Glomerular visceral epithelial cell (primary cell): ENCODE results near the gene SAE1.

Experiments
- DNase-seq: peaks from one replicate; pipeline ENCODE4 v3.0.0-alpha.2; 2016; ENCODE audit errors: extremely low spot score

SAE1 gene

DNA sequence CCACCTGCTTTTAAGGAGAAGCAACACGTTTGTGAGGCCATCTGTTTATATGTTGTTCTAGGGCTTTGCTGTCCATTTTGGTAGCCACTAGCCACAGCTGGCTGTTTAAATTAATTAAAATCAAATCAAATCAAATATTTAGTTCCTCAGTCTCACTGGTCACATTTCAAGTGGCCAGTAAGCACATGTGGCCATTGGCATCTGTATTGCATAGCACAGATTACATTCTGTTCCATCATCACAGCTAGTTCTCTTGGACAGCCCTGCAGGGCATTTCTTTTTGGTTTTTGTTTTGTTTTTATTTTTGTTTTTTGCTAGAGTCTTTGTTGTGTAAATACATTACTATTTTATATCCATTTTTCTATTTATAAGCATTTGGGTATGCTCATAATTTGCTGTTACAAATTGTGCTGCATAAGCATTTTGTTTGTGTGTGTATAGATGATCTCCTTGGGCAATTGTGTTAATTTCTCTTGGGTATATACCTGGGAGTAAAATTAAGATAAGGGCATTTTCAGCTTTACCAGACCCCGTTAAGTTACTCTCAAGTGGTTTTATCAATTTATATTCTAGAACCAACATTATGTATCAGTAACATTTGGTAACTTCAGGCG, 31.3 kb downstream of the SAE1 start:
- no peak for DNase-seq

DNA sequence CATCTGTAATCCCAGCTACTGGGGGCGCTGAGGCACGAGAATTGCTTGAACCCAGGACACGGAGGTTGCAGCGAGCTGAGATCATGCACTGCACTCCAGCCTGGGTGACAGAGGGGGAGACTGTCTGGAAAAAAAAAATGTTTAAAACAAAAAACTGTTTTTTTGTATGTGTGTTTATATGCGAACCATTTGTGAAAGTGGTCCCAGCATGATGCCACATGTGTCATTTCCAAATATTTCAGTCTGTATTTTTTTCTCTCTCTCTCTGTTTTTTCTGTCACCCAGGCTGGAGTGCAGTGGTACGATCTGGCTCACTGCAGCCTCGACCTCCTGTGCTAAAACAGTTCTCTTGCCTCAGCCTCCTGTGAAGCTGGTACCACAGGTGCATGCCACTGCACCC, 37.4 kb downstream of the SAE1 start:
- no peak for DNase-seq

DNA sequence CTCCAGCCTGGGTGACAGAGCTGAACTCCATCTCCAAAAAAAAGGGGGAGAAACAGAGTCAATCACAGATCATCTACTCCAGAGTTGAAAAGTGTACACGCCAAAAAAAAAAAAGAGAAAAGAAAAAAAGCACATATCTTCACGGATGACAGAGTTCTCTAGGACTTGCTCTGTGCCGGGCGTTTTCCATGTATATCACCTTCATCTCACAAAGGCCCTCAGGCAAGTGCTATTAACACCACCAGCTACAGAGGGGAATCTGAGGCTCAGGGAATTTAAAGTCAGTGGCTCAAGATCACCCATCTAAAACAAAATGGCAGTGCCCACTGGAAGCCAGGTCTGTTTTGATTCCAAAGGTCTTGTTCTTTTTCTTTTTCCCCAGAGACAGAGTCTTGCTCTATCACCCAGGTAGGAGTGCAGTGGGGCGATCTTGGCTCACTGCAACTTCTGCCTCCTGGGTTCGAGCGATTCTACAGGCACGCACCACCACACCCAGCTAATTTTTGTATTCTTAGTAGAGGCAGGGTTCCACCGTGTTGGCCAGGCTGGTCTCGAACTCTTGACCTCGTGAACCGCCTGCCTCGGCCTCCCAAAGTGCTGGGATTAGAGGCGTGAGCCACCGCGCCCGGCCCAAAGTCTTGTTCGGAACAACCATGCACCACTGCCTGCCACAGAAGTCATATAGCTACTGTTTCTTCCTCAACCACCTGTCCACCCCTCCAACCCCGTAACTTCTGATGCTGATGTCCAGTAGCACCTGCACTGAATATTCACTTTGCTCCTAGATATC, 42.2 kb downstream of the SAE1 start:
- no peak for DNase-seq

DNA sequence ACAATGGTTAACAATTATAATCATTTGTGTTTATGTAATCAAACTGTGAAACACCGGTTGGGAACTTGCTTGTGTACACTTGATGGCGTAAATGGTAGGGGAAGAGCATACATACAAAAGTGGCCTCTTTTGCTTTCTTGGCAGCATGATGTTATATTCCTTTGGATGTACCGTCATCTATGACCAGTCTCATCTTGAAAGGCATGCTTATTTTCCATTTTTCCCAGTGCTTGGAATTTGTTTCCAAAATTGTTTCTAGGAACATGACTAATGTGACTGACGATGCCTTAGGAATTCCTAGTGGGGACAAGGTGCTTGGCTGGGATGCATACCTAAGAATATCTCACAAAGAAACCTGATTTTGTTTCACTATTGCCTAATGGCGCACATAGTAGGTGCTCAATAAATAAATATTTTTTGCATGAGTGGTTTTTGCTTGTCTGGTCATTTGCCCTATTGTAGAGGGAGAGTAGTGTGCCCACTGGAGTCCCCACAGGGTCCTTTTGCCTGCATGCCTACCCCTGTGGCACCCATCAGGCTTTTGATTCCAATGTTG, 45.5 kb downstream of the SAE1 start:
- no peak for DNase-seq

DNA sequence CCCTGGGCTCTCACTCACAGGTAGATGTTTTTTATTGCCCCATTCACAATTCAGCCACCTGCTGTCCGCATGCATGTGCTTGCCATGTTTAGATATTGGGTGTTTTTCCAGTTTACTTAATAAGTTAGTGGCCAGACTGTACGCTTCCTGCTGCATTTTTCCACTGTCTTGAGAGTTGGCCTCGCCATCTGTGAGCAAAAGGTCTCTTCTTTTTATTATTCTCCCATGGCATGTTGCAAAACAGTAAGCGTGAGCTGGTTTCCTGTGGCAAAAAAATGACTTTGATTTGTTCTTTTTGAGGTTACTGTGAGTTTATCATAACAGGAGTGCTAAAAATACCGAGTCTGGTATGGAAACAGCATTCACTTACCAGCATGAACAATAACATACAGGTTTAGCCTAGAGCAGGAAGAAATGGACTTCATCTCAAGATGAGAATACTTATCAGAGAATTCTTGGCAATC, 46.0 kb downstream of the SAE1 start:
- DNase-seq = peak; percentile 25

DNA sequence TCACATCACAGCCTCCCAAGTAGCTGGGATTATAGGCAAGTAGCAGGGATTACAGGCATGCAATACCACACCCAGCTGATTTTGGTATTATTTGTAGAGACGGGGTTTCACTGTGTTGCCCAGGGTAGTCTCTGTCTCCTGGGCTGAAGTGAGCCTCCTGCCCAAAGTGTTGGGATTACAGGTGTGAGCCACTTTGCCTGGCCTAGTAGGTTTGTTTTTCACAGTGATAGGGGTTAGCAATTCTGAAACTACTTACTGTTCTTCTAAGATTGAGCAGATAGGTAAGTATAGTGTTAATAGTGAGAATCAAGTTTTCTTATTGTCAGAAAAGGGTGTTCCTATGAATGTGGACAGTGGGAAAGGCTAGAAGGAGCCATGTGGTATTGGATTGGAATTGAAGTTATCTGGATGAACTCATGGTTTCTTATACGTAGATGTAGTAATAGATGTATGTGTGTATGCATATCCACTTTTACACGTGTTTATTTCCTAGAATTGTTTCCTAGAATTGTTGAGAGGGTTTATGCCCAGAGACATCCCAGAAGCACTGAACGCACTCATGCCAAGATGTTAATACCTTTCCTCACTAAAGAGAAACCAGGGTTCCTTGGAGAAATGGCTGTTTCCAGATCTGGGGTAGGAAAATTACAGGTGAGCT, 49.1 kb downstream of the SAE1 start:
- DNase-seq = no peak

DNA sequence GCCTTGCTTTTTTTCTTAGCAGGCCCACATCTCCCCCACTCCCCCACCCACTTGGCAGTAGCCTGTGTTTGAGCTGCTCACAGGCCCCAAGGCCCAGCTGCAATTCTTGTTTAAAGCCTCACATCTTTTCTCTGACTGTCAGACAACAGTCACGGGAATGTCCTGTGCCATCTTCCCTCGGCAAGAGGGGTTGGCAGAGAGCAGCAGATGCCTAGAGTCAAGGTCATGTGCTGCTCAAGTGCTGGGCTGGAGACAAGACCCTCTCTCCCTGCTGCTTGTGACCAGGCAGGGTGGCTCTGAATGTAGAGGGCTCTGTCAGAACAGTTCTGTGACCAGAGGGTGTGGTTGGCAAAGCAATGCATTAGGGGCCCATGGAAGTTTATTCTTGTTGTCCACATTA, 53.0 kb downstream of the SAE1 start:
- DNase-seq = no peak

DNA sequence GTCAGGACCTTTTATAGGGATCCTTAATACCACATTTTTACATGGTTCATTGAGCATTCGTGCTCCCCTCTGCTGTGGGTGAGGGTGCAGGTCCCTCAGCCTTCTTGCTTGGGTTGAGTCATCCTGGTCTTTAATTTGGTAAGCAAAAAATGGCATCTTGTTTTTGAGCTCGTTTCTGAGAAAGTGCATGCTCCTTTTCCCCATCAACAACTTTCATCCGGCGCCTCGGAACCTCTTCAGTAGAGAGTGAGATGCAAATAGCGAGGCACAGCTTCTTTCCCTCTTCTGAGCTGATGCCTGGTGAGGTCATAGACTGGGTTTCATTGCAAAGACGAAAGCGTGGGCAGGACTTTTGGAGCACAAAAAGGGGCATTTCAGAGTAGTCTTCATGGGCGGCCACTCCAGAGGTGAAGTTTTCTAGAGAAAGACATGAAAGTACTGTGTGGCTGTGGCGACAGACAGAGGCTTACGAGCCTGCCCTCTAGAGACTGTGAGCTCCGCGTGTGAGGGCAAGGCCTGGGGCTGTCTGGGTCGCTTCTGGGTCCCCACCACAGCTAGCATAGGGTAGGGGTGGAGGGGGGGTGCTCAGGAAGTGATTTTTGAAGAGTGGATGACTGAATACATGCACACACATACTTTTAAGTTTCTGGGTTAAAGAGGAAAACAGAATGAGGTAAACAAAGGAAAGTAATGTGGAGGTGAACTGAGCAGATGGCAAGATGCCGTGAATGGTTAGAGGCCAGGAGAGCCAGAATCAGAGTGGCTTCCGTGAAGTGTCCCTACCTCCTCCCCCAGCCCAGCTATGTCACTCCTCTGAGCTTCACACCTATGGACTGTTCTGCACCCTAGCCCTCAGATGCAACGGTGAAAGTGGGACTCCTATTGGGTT, 56.1 kb downstream of the SAE1 start:
- DNase-seq = no peak

DNA sequence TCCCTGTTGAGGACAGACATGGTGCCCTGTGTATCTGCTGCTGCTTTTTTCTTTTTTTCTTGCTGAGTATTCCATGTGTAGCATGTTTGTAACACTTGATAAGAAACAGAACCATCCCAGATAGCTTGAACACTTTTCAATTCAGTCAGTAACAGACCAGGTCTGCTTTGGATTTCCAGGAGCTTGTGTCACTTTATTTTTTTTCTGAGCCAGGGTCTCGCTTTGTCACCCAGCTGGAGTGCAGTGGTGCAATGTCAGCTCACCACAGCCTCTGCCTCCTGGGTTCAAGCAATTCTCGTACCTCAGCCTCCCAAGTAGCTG, 56.7 kb downstream of the SAE1 start:
- no peak for DNase-seq

DNA sequence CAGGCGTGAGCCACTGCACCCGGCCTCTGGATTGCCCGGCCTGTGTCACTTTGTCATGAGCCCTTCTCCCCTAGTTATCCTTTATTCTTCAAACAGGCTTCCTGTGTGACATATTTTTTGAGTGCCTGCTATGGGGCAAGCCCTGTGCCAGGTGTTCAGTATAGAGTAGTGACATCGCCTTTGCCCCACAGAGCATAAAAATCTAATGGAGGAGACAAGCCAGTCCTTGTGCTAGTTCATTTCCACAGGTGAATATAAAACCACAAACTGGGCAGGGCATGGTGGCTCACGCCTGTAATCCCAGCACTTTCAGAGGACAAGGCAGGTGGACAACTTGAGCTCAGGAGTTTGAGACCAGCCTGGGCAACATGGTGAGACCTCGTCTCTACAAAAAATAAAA, 57.2 kb downstream of the SAE1 start:
- DNase-seq = no peak

DNA sequence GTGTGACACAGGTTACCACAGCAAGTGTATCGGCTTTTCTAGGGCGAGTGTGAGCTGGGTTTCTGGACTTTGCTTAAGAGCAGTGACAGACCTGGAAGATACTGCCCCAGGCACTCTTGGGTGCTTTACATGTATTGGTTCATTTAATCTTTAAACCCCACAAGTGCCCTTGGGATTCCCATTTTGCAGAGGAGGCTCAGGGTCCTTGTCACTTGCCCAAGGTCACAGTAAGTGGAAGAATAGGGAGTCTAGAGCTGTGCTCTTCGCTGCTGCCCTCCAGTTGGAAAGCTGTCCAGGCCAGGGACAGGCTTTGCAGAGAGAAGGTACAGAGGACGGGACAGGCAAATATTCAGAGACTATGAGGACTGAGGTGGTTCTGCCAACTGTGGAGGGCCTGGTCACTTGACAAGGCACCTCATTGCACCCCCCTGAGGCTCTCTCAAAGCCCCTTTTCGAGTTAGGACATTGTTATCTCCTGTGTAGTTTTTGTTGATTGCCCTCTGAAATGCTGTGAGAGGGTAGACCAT, 57.9 kb downstream of the SAE1 start:
- no peak for DNase-seq

DNA sequence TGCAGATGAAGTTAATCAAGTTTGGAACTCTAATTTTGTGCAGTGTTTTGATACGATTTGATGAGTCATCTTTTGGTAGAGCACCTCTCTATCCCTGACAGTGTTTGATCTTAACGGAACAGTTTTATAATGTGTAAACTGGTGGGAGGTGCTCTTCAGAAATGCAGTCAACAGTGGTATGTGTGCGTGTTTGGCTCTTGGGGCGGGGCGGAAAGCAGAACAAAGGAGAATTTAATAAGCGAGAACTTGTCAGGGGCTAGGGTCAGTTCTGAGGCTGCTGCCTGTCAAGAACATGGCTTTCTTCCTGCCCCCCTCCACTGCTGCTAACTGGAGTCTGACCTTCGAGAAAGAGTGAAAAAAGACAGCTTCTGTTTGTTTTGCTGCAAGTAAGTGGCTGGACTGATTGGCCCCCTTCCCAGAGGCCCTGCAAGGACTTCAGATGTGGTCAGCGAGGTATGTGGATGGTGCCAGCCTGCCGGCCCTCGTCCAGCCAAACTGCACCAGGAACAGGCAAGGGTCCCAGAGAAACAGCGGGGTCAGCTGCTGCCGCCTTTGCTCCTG, 59.6 kb downstream of the SAE1 start:
- DNase-seq = peak; percentile 83

DNA sequence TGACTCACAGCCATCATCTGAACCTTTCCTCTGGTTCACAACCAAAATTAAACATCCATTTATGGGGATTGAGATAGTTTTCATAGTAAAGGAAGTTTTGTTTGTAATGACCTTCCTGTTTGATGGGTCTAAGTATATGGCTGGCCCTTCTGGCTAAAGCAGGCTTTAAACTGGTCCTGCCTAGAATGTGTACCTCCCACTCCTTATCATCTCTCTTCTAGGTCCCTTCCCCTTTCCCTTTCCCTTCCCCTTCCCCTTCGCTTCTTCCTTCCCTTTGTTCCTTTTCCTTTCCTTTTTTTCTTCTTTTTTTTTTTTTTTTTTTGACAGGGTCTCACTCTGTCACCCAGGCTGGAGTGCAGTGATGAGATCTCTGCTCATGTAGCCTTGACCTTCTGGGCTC, 64.8 kb downstream of the SAE1 start:
- DNase-seq = no peak

DNA sequence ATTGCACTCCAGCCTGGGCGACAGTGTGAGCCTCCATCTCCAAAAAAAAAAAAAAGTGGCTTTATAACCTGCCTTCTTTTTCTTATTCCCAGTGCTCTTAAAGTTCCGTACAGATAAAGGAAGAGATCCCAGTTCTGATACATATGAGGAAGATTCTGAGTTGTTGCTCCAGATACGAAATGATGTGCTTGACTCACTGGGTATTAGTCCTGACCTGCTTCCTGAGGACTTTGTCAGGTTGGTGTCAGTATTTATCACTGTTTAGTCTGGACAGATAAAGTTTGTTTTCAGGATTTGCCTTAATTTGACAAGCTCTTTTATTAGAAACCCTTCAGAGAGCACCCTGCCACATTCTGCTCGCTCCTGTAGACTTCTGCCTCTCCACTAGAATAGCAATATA, 66.5 kb downstream of the SAE1 start:
- DNase-seq = no peak

DNA sequence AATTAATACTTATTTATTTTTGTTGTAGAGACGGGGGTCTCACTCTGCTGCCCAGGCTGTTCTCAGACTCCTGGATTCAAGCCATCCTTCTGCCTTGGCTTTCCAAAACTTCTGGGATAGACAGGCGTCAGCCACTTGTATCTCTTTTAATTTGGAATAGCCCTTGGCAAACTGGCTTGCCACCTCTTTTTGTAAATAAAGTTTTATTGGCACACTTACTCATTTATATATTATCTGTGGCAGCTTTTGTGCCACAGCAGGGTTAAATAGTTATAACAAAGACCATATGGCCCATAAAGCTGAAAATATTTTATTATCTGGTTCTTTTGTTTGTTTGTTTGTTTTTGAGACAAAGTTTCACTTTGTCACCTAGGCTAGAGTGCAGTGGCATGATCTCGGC, 69.9 kb downstream of the SAE1 start:
- DNase-seq = no peak

DNA sequence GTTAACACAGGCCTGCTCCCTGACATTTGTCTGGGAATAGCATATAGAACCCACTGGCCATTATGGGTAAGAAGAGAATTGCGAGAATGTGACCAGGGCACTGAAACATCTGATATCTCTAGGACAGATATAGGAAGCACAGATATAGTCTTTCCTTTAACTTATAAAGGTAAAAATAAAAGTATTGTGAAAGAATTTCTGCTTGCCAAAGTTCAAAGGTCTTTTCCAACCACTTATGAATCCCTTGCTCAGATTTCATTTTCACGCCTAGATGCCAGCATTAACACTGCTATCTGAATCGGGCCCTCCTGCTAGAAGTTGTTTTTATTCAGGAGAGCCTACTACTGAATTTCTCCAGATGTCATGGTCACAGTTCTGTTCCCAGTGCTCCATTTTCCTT, 72.6 kb downstream of the SAE1 start:
- no peak for DNase-seq

DNA sequence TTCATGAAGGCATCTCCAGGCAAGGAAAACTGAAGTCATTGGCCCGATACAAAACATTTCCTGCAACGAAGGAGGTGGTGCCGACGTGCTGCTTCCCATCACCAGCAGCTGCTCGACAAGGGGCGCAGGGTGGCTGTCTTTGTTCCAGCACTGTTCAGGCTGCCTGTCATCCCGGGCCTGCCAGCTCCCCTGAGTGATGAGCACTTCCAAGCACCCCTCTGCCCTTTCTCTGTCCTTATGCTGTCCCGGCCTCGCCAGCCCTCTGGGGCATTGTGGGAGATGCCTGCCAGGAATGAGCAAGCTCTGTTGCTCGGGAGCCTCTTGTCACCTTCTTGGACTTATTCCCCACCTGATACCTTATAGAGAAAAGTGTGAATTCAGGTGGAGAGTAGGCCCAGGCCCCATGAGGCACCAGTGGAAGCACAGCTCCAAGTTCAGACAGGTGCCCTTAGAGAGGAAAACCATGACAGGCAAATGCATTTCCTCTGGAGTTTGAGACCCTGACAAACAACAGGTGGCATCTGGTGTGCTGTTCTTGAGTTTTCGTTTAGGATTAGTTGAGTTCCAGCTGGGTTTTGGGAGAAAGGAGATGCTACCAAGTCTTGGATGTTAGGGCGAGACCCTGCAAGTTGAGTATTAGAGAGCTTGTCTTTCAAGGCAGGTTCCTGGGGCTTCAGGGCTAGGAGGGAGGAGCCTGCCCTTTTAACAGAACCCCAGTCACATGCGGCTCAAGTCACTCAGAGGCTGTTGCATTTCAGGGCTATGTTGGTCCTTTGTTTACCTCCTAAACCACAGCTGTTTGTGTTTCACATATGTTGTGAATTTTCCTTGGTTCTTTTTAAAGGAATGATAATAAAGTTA, 78.9 kb downstream of the SAE1 start:
- no peak for DNase-seq

DNA sequence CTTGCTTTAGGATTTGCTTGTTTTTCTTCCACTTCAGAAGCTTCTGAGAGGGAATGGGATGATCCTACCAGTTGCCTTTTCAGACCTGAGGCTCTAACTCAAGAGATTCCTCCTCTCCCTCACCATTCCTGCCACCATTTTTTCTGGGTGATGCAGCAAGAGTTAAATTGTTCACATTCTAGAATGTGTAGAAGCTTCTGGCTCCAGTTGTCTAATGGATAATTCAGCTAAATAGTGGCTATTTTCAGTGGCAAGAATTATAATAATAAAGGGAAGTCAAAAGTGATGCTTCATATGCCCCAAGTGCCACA, 79.5 kb downstream of the SAE1 start:
- no peak for DNase-seq

DNA sequence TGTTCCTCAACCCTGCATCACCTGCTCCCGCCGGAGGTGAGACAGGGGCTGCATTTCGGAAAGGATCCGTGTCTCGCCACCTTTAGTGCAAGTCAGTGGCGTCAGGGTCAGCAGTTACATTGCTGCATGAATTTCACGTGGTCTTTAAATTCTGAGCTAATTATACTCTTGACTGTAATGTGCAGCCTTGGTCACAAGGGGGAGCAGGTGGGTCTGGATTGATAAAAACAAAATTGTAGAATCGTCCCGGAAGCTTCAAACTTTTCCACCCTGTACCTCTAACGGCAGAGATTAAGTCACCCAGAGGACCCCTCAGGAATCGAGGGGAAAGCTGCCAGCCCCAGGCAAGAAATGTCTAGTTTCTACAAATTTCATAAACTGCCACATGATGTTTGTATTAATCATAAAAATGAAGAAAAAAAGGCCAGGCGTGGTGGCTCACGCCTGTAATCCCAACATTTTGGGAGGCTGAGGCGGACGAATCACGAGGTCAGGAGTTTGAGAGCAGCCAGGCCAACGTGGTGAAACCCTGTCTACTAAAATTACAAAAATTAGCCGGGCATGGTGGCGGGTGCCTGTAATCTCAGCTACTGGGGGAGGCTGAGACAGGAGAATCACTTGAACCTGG, 80.2 kb downstream of the SAE1 start:
- DNase-seq = peak; percentile 81

DNA sequence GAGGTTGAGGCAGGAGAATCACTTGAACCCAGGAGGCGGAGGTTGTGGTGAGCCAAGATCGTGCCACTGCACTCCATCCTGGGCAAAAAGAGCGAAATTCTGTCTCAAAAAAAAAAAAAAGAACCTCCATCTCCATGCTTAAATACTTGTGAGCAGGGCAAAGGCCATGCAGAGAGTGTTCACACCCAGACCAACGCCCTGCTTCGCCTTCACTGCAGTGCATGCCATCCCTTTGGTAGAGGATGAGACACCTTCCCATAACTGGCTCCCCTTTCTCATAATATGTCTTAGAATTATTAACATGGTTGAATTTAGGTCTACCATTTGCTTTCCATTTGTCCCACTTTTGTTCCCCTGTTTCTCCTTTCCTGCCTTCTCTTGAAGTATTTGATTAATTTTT, 84.9 kb downstream of the SAE1 start:
- no peak for DNase-seq
